ENCODE data around the gene MEPCE. TPM values are rescaled to one million over a fixed set of nuclear protein-coding genes. Genes with fewer than 3 reads are reported as not detected.
A peak's percentile ranks its signal among the peaks of the same experiment; 100 is the strongest.

MEPCE gene
- total and polyA plus RNA-seq, 9 of the 15 experiments (the other 6 are each of a cell fraction or from before 2014, with no cell fraction given), result 10.9 to 76.3 (median 44.1) TPM

DNA sequence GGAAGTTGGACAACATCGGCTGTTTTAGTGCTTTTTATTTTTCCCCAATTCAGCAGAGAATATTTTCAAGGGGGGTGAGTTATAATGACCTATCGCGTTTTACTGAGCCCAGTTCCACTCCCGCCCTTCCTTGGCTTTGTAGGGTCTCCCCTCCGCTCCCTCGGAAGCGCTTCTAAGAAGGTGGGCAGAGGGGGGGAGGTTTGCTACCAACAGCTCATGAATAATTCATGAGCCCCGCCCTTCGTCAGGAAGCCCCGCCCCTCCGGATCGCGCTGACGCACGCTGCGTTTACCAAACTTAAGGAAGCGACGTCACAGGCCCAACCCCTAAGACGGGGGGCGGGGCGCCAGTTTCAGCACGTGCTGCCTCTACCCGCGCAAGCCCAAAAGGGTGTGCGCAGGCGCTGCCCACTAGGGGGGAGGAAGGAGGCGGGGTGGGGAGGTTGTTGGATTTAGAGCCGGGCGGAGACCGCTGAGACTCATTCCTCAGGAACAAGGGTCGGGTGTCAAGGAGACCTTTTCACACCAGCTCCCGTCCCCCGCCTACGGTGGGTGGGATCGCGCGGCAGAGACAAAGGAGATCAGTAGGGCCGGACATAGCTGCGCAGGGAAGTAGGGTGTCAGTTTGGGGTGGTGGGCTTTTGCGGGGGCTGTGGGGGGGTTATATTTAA, 529 bp upstream of the MEPCE start (continued):
- TF ChIP-seq, protein P1, sequence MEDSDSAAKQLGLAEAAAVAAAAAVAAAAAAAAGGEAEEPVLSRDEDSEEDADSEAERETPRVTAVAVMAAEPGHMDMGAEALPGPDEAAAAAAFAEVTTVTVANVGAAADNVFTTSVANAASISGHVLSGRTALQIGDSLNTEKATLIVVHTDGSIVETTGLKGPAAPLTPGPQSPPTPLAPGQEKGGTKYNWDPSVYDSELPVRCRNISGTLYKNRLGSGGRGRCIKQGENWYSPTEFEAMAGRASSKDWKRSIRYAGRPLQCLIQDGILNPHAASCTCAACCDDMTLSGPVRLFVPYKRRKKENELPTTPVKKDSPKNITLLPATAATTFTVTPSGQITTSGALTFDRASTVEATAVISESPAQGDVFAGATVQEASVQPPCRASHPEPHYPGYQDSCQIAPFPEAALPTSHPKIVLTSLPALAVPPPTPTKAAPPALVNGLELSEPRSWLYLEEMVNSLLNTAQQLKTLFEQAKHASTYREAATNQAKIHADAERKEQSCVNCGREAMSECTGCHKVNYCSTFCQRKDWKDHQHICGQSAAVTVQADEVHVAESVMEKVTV (CRISPR knock-in tag; IDR thresholded peaks at IDR 0.05), result no peak
- TF ChIP-seq FOXA3 (CRISPR knock-in tag; conservative IDR thresholded peaks at IDR 0.05 in 1 of 2, IDR thresholded peaks at IDR 0.05 in 1 of 2), result no peak; a peak in 1 of 4 replicates
- peak; percentile 47; the same call in 1 of the 2 replicates for TF ChIP-seq ZBED1 (IDR thresholded peaks at IDR 0.05)
- TF ChIP-seq, protein P2, sequence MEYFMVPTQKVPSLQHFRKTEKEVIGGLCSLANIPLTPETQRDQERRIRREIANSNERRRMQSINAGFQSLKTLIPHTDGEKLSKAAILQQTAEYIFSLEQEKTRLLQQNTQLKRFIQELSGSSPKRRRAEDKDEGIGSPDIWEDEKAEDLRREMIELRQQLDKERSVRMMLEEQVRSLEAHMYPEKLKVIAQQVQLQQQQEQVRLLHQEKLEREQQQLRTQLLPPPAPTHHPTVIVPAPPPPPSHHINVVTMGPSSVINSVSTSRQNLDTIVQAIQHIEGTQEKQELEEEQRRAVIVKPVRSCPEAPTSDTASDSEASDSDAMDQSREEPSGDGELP (CRISPR knock-in tag; IDR thresholded peaks at IDR 0.05; ENCODE audit: borderline replicate concordance), result 0 out of 2 replicates have a peak, but pooled peaks have one; percentile 30
- no peak for TF ChIP-seq SRSF7 (optimal IDR thresholded peaks at IDR 0.05; ENCODE audit: low read depth, low read length)
- TF ChIP-seq ZBTB43 (CRISPR knock-in tag; IDR thresholded peaks at IDR 0.05), result 0 out of 2 replicates have a peak, but pooled peaks have one; percentile 25
- TF ChIP-seq, protein P3, sequence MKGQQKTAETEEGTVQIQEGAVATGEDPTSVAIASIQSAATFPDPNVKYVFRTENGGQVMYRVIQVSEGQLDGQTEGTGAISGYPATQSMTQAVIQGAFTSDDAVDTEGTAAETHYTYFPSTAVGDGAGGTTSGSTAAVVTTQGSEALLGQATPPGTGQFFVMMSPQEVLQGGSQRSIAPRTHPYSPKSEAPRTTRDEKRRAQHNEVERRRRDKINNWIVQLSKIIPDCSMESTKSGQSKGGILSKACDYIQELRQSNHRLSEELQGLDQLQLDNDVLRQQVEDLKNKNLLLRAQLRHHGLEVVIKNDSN (CRISPR knock-in tag; IDR thresholded peaks at IDR 0.05), result peak; percentile 98
- TF ChIP-seq ZNF263 (CRISPR knock-in tag; IDR thresholded peaks at IDR 0.05; ENCODE audit: borderline replicate concordance), result no peak; the same call in 1 of the 2 replicates
- TF ChIP-seq CREBBP (IDR thresholded peaks at IDR 0.05; ENCODE audit: low read depth, low read length), result no peak
- TF ChIP-seq, protein P4, sequence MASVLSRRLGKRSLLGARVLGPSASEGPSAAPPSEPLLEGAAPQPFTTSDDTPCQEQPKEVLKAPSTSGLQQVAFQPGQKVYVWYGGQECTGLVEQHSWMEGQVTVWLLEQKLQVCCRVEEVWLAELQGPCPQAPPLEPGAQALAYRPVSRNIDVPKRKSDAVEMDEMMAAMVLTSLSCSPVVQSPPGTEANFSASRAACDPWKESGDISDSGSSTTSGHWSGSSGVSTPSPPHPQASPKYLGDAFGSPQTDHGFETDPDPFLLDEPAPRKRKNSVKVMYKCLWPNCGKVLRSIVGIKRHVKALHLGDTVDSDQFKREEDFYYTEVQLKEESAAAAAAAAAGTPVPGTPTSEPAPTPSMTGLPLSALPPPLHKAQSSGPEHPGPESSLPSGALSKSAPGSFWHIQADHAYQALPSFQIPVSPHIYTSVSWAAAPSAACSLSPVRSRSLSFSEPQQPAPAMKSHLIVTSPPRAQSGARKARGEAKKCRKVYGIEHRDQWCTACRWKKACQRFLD (CRISPR knock-in tag; IDR thresholded peaks at IDR 0.05), result no peak
- no peak for TF ChIP-seq DACH1 (IDR thresholded peaks at IDR 0.05; ENCODE audit: partially characterized antibody)
- TF ChIP-seq RCOR1 (IDR thresholded peaks at IDR 0.05; ENCODE audit: borderline replicate concordance in 1 of 2, low read depth in 2 of 2, low read length in 2 of 2), result 0 out of 4 replicates have a peak, but pooled peaks of 1 of the 2 experiments have one; percentile 23
- no peak for TF ChIP-seq KLF1 (tag; IDR thresholded peaks at IDR 0.05)
- peak; percentile 19 for TF ChIP-seq RBBP5 (IDR thresholded peaks at IDR 0.05; ENCODE audit: borderline replicate concordance, insufficient read depth, low read length, poor library complexity, severe bottlenecking)
- no peak for TF ChIP-seq PYGO2 (tag; IDR thresholded peaks at IDR 0.05)
- no peak for TF ChIP-seq SMC3 (conservative IDR thresholded peaks at IDR 0.05; ENCODE audit: insufficient read depth, low read depth, low read length)
- TF ChIP-seq HMG20A (CRISPR knock-in tag; conservative IDR thresholded peaks at IDR 0.05), result no peak
